CD4-positive, alpha-beta memory T cell (primary cell): ENCODE measurements around the gene ZNF407. TPM values are rescaled to one million over a fixed set of nuclear protein-coding genes. Genes with fewer than 3 reads are reported as not detected.

Experiments
- CTCF ChIA-PET: fragments of 350-600 bp; sonication (Branson Sonifier 250); formaldehyde crosslinking; loops from one replicate; lab custom pipeline; 2021; ENCODE audit warnings: inconsistent platforms; ENCODE audit not compliant: partially characterized antibody; lab: Charles Lee
- POLR2A ChIA-PET: fragments of 350-600 bp; sonication (Branson Sonifier 250); formaldehyde crosslinking; loops from one replicate; lab custom pipeline; 2021; ENCODE audit not compliant: partially characterized antibody; lab: Charles Lee
- DNase-seq, 5 donors: peaks; one replicate each; pipeline versions ENCODE4 v3.0.0 to v3.0.0-alpha.2; 2020 to 2022; ENCODE audit warnings: mixed read lengths in 1 of 5
- H3K27ac ChIP-seq: one replicate; pipeline ENCODE4 v1.7.0; 2013; ENCODE audit warnings: low read depth, low read length
- H3K27me3 ChIP-seq: 2 replicates; pipeline ENCODE4 v1.7.0; 2013; ENCODE audit warnings: mild to moderate bottlenecking, low read length, moderate library complexity; ENCODE audit not compliant: insufficient read depth
- H3K36me3 ChIP-seq: 2 replicates; pipeline ENCODE4 v1.7.0; 2013; ENCODE audit warnings: mild to moderate bottlenecking, low read length, moderate library complexity; ENCODE audit not compliant: insufficient read depth
- H3K4me1 ChIP-seq: 2 replicates; pipeline ENCODE4 v1.7.0; 2013; ENCODE audit warnings: mild to moderate bottlenecking, low read length, moderate library complexity; ENCODE audit not compliant: insufficient read depth
- H3K4me3 ChIP-seq, 2 donors: one replicate each; pipeline ENCODE4 v1.7.0; 2013; ENCODE audit warnings: low read length in 2 of 2, mild to moderate bottlenecking in 1 of 2
- H3K9me3 ChIP-seq, 2 donors: one replicate each; pipeline ENCODE4 v1.7.0; 2013; ENCODE audit warnings: low read length in 2 of 2, control low read depth in 1 of 2; ENCODE audit not compliant: control insufficient read depth in 1 of 2
- H3K27ac Mint-ChIP-seq, 7 donors: one replicate each; pipeline ENCODE4 v1.8.0; 2020 to 2021; ENCODE audit warnings: mixed read lengths in 7 of 7, mild to moderate bottlenecking in 6 of 7, inconsistent platforms in 3 of 7, moderate library complexity in 3 of 7
- H3K27me3 Mint-ChIP-seq, 2 donors: one replicate each; pipeline ENCODE4 v1.8.0; 2020 to 2021; ENCODE audit warnings: mixed read lengths in 2 of 2
- H3K36me3 Mint-ChIP-seq, 2 donors: one replicate each; pipeline ENCODE4 v1.8.0; 2020 to 2021; ENCODE audit warnings: mixed read lengths in 2 of 2, inconsistent platforms in 1 of 2, mild to moderate bottlenecking in 1 of 2
- H3K4me1 Mint-ChIP-seq, 4 donors: one replicate each; pipeline ENCODE4 v1.8.0; 2020 to 2021; ENCODE audit warnings: mixed read lengths in 4 of 4, mild to moderate bottlenecking in 1 of 4
- H3K4me3 Mint-ChIP-seq, 8 donors: one replicate each; pipeline ENCODE4 v1.8.0; 2020 to 2021; ENCODE audit warnings: mixed read lengths in 8 of 8, mild to moderate bottlenecking in 7 of 8, moderate library complexity in 6 of 8, inconsistent platforms in 3 of 8
- H3K9me3 Mint-ChIP-seq, 8 donors: one replicate each; pipeline ENCODE4 v1.8.0; 2020 to 2021; ENCODE audit warnings: mixed read lengths in 8 of 8, mild to moderate bottlenecking in 5 of 8, inconsistent platforms in 3 of 8, moderate library complexity in 1 of 8
- intact Hi-C: fragments of 100-400 bp; cut with micrococcal nuclease; formaldehyde crosslinking; loops from one replicate; pipeline ENCODE4 v1.15.1; 2023
- polyA plus RNA-seq, 2 donors: library from polyadenylated mRNA; unstranded; fragments of 300-500 nt; fragmentation: Illumina TruSeq; gene quantifications; one replicate each; pipeline ENCODE4 v1.2.3, GENCODE V29; 2021
- total RNA-seq, 2 experiments: library from RNA; stranded (reverse); gene quantifications; one replicate each; pipeline ENCODE4 v1.2.3, GENCODE V29; 2021

Gene ZNF407
- total and polyA plus RNA-seq, 4 experiments from 2014 or later = 1.8 to 26.9 (median 15.3) TPM

- peaks cover 9% of the 10 kb centered on the region for H3K4me1 ChIP-seq
- intact Hi-C loops = no loop called here
- ChIA-PET CTCF (no interaction called here), POLR2A (no interaction called here)
- H3K27me3 Mint-ChIP-seq = no peaks in the 10 kb centered on the region
- H3K4me3 ChIP-seq = no peak overlapping the region
- DNase-seq = no peak
- H3K4me3 Mint-ChIP-seq = no peak overlapping the region
- H3K36me3 Mint-ChIP-seq = peaks cover 21 to 44% of the 10 kb centered on the region in 2 donors
- H3K36me3 ChIP-seq = no peaks in the 10 kb centered on the region
- peaks cover 14 to 35% (median 27%) of the 10 kb centered on the region in 4 donors for H3K4me1 Mint-ChIP-seq
- H3K27ac Mint-ChIP-seq = peak overlapping the region in 1 of 7 donors; percentile 79
- H3K27me3 ChIP-seq = no peaks in the 10 kb centered on the region
- H3K9me3 Mint-ChIP-seq = no peaks in the 10 kb centered on the region
- no peaks in the 10 kb centered on the region for H3K9me3 ChIP-seq
- H3K27ac ChIP-seq = no peak overlapping the region
Measured at GRCh38 chr18:74841248-74841647, 243.6 kb downstream of the ZNF407 start.

- no peaks in the 10 kb centered on the region for H3K9me3 ChIP-seq
- ChIA-PET POLR2A (no interaction called here), CTCF (no interaction called here)
- Mint-ChIP-seq H3K4me1 (peaks cover 0 to 1% (median 0%) of the 10 kb centered on the region in 4 donors), H3K27me3 (no peaks in the 10 kb centered on the region), H3K36me3 (peaks cover 0 to 10% of the 10 kb centered on the region in 2 donors), H3K9me3 (no peaks in the 10 kb centered on the region), H3K4me3 (no peak overlapping the region), H3K27ac (peak overlapping the region in 1 of 7 donors; percentile 17)
- no peaks in the 10 kb centered on the region for H3K27me3 ChIP-seq
- no peaks in the 10 kb centered on the region for H3K36me3 ChIP-seq
- intact Hi-C loops = no loop called here
- H3K4me1 ChIP-seq = no peaks in the 10 kb centered on the region
- H3K27ac ChIP-seq = no peak overlapping the region
- no peak overlapping the region for H3K4me3 ChIP-seq
- no peak for DNase-seq
Measured at GRCh38 chr18:74849301-74849700, 251.6 kb downstream of the ZNF407 start.

- Histone ChIP-seq H3K36me3 (no peaks in the 10 kb centered on the region), H3K27ac (no peak overlapping the region), H3K27me3 (no peaks in the 10 kb centered on the region), H3K4me1 (no peaks in the 10 kb centered on the region), H3K4me3 (no peak overlapping the region), H3K9me3 (no peaks in the 10 kb centered on the region)
- no peaks in the 10 kb centered on the region for H3K4me1 Mint-ChIP-seq
- H3K36me3 Mint-ChIP-seq = peaks cover 0 to 4% of the 10 kb centered on the region in 2 donors
- intact Hi-C loops = no loop called here
- DNase-seq = no peak
- no peak overlapping the region for H3K4me3 Mint-ChIP-seq
- ChIA-PET POLR2A (no interaction called here), CTCF (interaction anchor here (1.0 kb wide), 1 partner anchor 13 kb away, joined by 4 read pairs; no protein-coding TSS in a partner anchor)
- no peaks in the 10 kb centered on the region for H3K9me3 Mint-ChIP-seq
- H3K27ac Mint-ChIP-seq = no peak overlapping the region
- no peaks in the 10 kb centered on the region for H3K27me3 Mint-ChIP-seq
Measured at GRCh38 chr18:74856434-74856833, 258.8 kb downstream of the ZNF407 start.

- Histone ChIP-seq H3K27me3 (no peaks in the 10 kb centered on the region), H3K9me3 (no peaks in the 10 kb centered on the region), H3K36me3 (no peaks in the 10 kb centered on the region), H3K4me3 (no peak overlapping the region), H3K27ac (no peak overlapping the region), H3K4me1 (no peaks in the 10 kb centered on the region)
- DNase-seq = no peak
- ChIA-PET CTCF (interaction anchor here (1.0 kb wide), 1 partner anchor 12 kb away, joined by 4 read pairs; no protein-coding TSS in a partner anchor), POLR2A (no interaction called here)
- H3K4me1 Mint-ChIP-seq = no peaks in the 10 kb centered on the region
- no peak overlapping the region for H3K4me3 Mint-ChIP-seq
- intact Hi-C loops = no loop called here
- H3K36me3 Mint-ChIP-seq = peaks cover 0 to 4% of the 10 kb centered on the region in 2 donors
- H3K27me3 Mint-ChIP-seq = no peaks in the 10 kb centered on the region
- H3K9me3 Mint-ChIP-seq = no peaks in the 10 kb centered on the region
- H3K27ac Mint-ChIP-seq = no peak overlapping the region
Measured at GRCh38 chr18:74856928-74857327, 259.3 kb downstream of the ZNF407 start.

GRCh38 chr18:74857901-74858300 lies 260.2 kb downstream of the ZNF407 start:
- H3K27me3 Mint-ChIP-seq = no peaks in the 10 kb centered on the region
- Histone ChIP-seq H3K27me3 (no peaks in the 10 kb centered on the region), H3K4me1 (no peaks in the 10 kb centered on the region), H3K27ac (no peak overlapping the region), H3K36me3 (no peaks in the 10 kb centered on the region), H3K9me3 (no peaks in the 10 kb centered on the region), H3K4me3 (no peak overlapping the region)
- POLR2A ChIA-PET = no interaction called here
- no peak overlapping the region for H3K4me3 Mint-ChIP-seq
- H3K27ac Mint-ChIP-seq = no peak overlapping the region
- no peaks in the 10 kb centered on the region for H3K4me1 Mint-ChIP-seq
- intact Hi-C loops = no loop called here
- CTCF ChIA-PET = no interaction called here
- DNase-seq = no peak
- H3K9me3 Mint-ChIP-seq = no peaks in the 10 kb centered on the region
- peaks cover 0 to 4% of the 10 kb centered on the region in 2 donors for H3K36me3 Mint-ChIP-seq

- no peaks in the 10 kb centered on the region for H3K36me3 ChIP-seq
- no peak overlapping the region for H3K4me3 Mint-ChIP-seq
- H3K27ac ChIP-seq = no peak overlapping the region
- intact Hi-C loops = no loop called here
- no peaks in the 10 kb centered on the region for H3K9me3 ChIP-seq
- ChIA-PET POLR2A (no interaction called here), CTCF (interaction anchor here (1.0 kb wide), 1 partner anchor 9 kb away, joined by 3 read pairs; no protein-coding TSS in a partner anchor)
- H3K4me1 ChIP-seq = no peaks in the 10 kb centered on the region
- H3K27me3 ChIP-seq = no peaks in the 10 kb centered on the region
- H3K27ac Mint-ChIP-seq = no peak overlapping the region
- no peak overlapping the region for H3K4me3 ChIP-seq
- no peaks in the 10 kb centered on the region for H3K9me3 Mint-ChIP-seq
- no peak for DNase-seq
- H3K4me1 Mint-ChIP-seq = peaks cover 0 to 4% (median 1%) of the 10 kb centered on the region in 4 donors
- no peaks in the 10 kb centered on the region for H3K27me3 Mint-ChIP-seq
- H3K36me3 Mint-ChIP-seq = peaks cover 0 to 4% of the 10 kb centered on the region in 2 donors
Measured at GRCh38 chr18:74861154-74861553, 263.5 kb downstream of the ZNF407 start.

- peaks cover 0 to 4% of the 10 kb centered on the region in 2 donors for H3K36me3 Mint-ChIP-seq
- H3K4me1 Mint-ChIP-seq = peaks cover 0 to 4% (median 1%) of the 10 kb centered on the region in 4 donors
- Histone ChIP-seq H3K27me3 (no peaks in the 10 kb centered on the region), H3K4me1 (no peaks in the 10 kb centered on the region), H3K9me3 (no peaks in the 10 kb centered on the region), H3K4me3 (no peak overlapping the region), H3K36me3 (no peaks in the 10 kb centered on the region), H3K27ac (no peak overlapping the region)
- H3K9me3 Mint-ChIP-seq = no peaks in the 10 kb centered on the region
- ChIA-PET POLR2A (no interaction called here), CTCF (no interaction called here)
- H3K4me3 Mint-ChIP-seq = no peak overlapping the region
- intact Hi-C loops = no loop called here
- DNase-seq = no peak
- H3K27ac Mint-ChIP-seq = no peak overlapping the region
- no peaks in the 10 kb centered on the region for H3K27me3 Mint-ChIP-seq
Measured at GRCh38 chr18:74862094-74862493, 264.4 kb downstream of the ZNF407 start.
